IMR-90 (cell line): ENCODE measurements around the gene TFPI. TPM values are rescaled to one million over a fixed set of nuclear protein-coding genes. Genes with fewer than 3 reads are reported as not detected.

Experiments used
- ATAC-seq: fragments of 200-7000 bp; cut with Tn5 transposase; 2 replicates; pipeline ENCODE4 v1.9.1; 2020; ENCODE audit warnings: low read depth, mild to moderate bottlenecking, moderate library complexity
- BruUV-seq: library from RNA; stranded (reverse); fragments of 400-500 nt; replicated peaks from 2 replicates; lab custom pipeline; 2021; lab: Mats Ljungman, UMichigan
- CTCF ChIA-PET: fragments of 300-600 bp; formaldehyde crosslinking; extraction: SDS; loops from one replicate; lab custom pipeline; 2021; ENCODE audit warnings: antibody characterized with exemption; lab: Yijun Ruan, JAX
- POLR2A ChIA-PET: fragments of 300-600 bp; sonication (Branson Sonifier 250); formaldehyde crosslinking; loops from one replicate; lab custom pipeline; 2022; ENCODE audit warnings: antibody characterized with exemption; ENCODE audit not compliant: unreplicated experiment; lab: Charles Lee
- DNase-seq: peaks from one replicate; pipeline ENCODE4 v3.0.0; 2013
- H2AFZ ChIP-seq: replicated peaks from 2 replicates; pipeline ENCODE3; 2013; ENCODE audit warnings: low read length, mild to moderate bottlenecking; ENCODE audit not compliant: poor library complexity
- H2AK5ac ChIP-seq: 2 replicates; pipeline ENCODE4 v1.6.1; 2013; ENCODE audit warnings: low read depth, low read length, inconsistent platforms
- H2AK9ac ChIP-seq: replicated peaks from 2 replicates; pipeline ENCODE3; 2013; ENCODE audit warnings: mild to moderate bottlenecking, low read depth, low read length, moderate library complexity; ENCODE audit not compliant: poor library complexity
- H2BK120ac ChIP-seq: 2 replicates; pipeline ENCODE4 v1.6.1; 2013; ENCODE audit warnings: low read depth, low read length, inconsistent platforms
- H2BK15ac ChIP-seq: 3 replicates; pipeline ENCODE4 v1.6.1; 2013; ENCODE audit warnings: low read depth, low read length, inconsistent platforms
- H2BK20ac ChIP-seq: 2 replicates; pipeline ENCODE4 v1.6.1; 2013; ENCODE audit warnings: low read depth, mild to moderate bottlenecking, inconsistent platforms, low read length, moderate library complexity
- H2BK5ac ChIP-seq: 2 replicates; pipeline ENCODE4 v1.6.1; 2013; ENCODE audit warnings: mild to moderate bottlenecking, low read depth, low read length, inconsistent platforms; ENCODE audit not compliant: poor library complexity, severe bottlenecking
- H3K14ac ChIP-seq: replicated peaks from 2 replicates; pipeline ENCODE4 v1.6.1; 2013; ENCODE audit warnings: low read depth, low read length, inconsistent platforms
- H3K18ac ChIP-seq: 2 replicates; pipeline ENCODE4 v1.6.1; 2013; ENCODE audit warnings: low read depth, low read length, control low read depth
- H3K23ac ChIP-seq: 2 replicates; pipeline ENCODE4 v1.6.1; 2013; ENCODE audit warnings: low read depth, low read length, inconsistent platforms
- H3K27ac ChIP-seq: 2 replicates; pipeline ENCODE4 v1.5.1; 2013; ENCODE audit warnings: mild to moderate bottlenecking, control low read depth, low read length; ENCODE audit not compliant: insufficient read depth
- H3K27me3 ChIP-seq: 2 replicates; pipeline ENCODE4 v1.6.1; 2013; ENCODE audit warnings: low read length; ENCODE audit not compliant: control insufficient read depth, insufficient read depth
- H3K36me3 ChIP-seq: 2 replicates; pipeline ENCODE4 v1.6.1; 2013; ENCODE audit warnings: low read length, mixed read lengths; ENCODE audit not compliant: control insufficient read depth, insufficient read depth
- H3K4ac ChIP-seq: 2 replicates; pipeline ENCODE4 v1.6.1; 2013; ENCODE audit warnings: low read depth, low read length, inconsistent platforms
- H3K4me1 ChIP-seq: 2 replicates; pipeline ENCODE4 v1.6.1; 2013; ENCODE audit warnings: low read length, mixed read lengths; ENCODE audit not compliant: control insufficient read depth, insufficient read depth
- H3K4me2 ChIP-seq: 2 replicates; pipeline ENCODE4 v1.6.1; 2013; ENCODE audit warnings: low read depth, mild to moderate bottlenecking, control low read depth, low read length, moderate library complexity
- H3K4me3 ChIP-seq: 2 replicates; pipeline ENCODE4 v1.5.1; 2013; ENCODE audit warnings: low read depth, mild to moderate bottlenecking, control low read depth, low read length, moderate library complexity; ENCODE audit not compliant: insufficient read depth
- H3K56ac ChIP-seq: 2 replicates; pipeline ENCODE4 v1.6.1; 2013; ENCODE audit warnings: low read length, inconsistent platforms; ENCODE audit not compliant: insufficient read depth; ENCODE audit errors: extremely low read depth
- H3K79me1 ChIP-seq, 2 experiments: 2 replicates each; pipeline ENCODE4 v1.6.1; 2013; ENCODE audit warnings: low read length in 2 of 2, inconsistent platforms in 1 of 2, low read depth in 1 of 2
- H3K9ac ChIP-seq: 2 replicates; pipeline ENCODE4 v1.6.1; 2013; ENCODE audit warnings: low read depth, low read length, control low read depth
- H3K9me1 ChIP-seq: 2 replicates; pipeline ENCODE4 v1.6.1; 2013; ENCODE audit warnings: low read length, inconsistent platforms; ENCODE audit not compliant: insufficient read depth
- H3K9me3 ChIP-seq: 2 replicates; pipeline ENCODE4 v1.6.1; 2013; ENCODE audit warnings: low read length; ENCODE audit not compliant: control insufficient read depth, insufficient read depth
- H4K20me1 ChIP-seq: 2 replicates; pipeline ENCODE4 v1.6.1; 2013; ENCODE audit warnings: low read length, inconsistent platforms; ENCODE audit not compliant: insufficient read depth
- H4K5ac ChIP-seq: 2 replicates; pipeline ENCODE4 v1.6.1; 2013; ENCODE audit warnings: mild to moderate bottlenecking, low read depth, low read length, control low read depth
- H4K8ac ChIP-seq, 2 experiments: 2 replicates each; pipeline ENCODE4 v1.6.1; 2013; ENCODE audit warnings: low read depth in 2 of 2, low read length in 2 of 2, control low read depth in 1 of 2, inconsistent platforms in 1 of 2
- H4K91ac ChIP-seq: 2 replicates; pipeline ENCODE4 v1.6.1; 2013; ENCODE audit warnings: low read depth, low read length, inconsistent platforms; ENCODE audit not compliant: insufficient read depth
- BHLHE40 ChIP-seq: fragments of 150-350 bp; IDR thresholded peaks from 2 replicates; pipeline ENCODE4 v1.6.1; 2016; ENCODE audit warnings: mild to moderate bottlenecking, low read depth, low read length
- CEBPB ChIP-seq: IDR thresholded peaks from 2 replicates; pipeline ENCODE4 v1.6.1; 2012; ENCODE audit warnings: low read depth, low read length, improper control_type of control experiment
- CHD1 ChIP-seq: IDR thresholded peaks from 2 replicates; pipeline ENCODE4 v1.6.1; 2012; ENCODE audit warnings: low read depth, low read length, improper control_type of control experiment
- ELK1 ChIP-seq: fragments of 150-350 bp; IDR thresholded peaks from 2 replicates; pipeline ENCODE4 v1.6.1; 2016; ENCODE audit warnings: low read depth, mild to moderate bottlenecking, low read length, moderate library complexity, borderline replicate concordance
- FOS ChIP-seq: fragments of 150-350 bp; IDR thresholded peaks from 2 replicates; pipeline ENCODE4 v1.6.1; 2016; ENCODE audit warnings: low read depth, low read length
- MAFK ChIP-seq: IDR thresholded peaks from 2 replicates; pipeline ENCODE4 v1.6.1; 2012; ENCODE audit warnings: low read depth, low read length, improper control_type of control experiment
- MAZ ChIP-seq: IDR thresholded peaks from 2 replicates; pipeline ENCODE4 v1.6.1; 2012; ENCODE audit warnings: low read depth, mild to moderate bottlenecking, low read length, improper control_type of control experiment, moderate library complexity, borderline replicate concordance
- MXI1 ChIP-seq: IDR thresholded peaks from 2 replicates; pipeline ENCODE4 v1.6.1; 2012; ENCODE audit warnings: low read depth, mild to moderate bottlenecking, low read length, moderate library complexity, borderline replicate concordance
- NFE2L2 ChIP-seq: fragments of 150-350 bp; IDR thresholded peaks from 2 replicates; pipeline ENCODE4 v1.6.1; 2016; ENCODE audit warnings: low read depth, mild to moderate bottlenecking, low read length
- POLR2A ChIP-seq: IDR thresholded peaks from 2 replicates; pipeline ENCODE4 v1.6.1; 2012; ENCODE audit warnings: mild to moderate bottlenecking, low read depth, low read length
- RAD21 ChIP-seq: IDR thresholded peaks from 2 replicates; pipeline ENCODE4 v1.6.1; 2012; ENCODE audit warnings: low read length, improper control_type of control experiment
- RCOR1 ChIP-seq: IDR thresholded peaks from 2 replicates; pipeline ENCODE4 v1.6.1; 2012; ENCODE audit warnings: mild to moderate bottlenecking, low read length, improper control_type of control experiment; ENCODE audit not compliant: insufficient replicate concordance
- RFX5 ChIP-seq: IDR thresholded peaks from 2 replicates; pipeline ENCODE4 v1.8.0; 2012; ENCODE audit warnings: low read depth, mild to moderate bottlenecking, low read length, moderate library complexity
- SMC3 ChIP-seq: fragments of 150-350 bp; IDR thresholded peaks from 2 replicates; pipeline ENCODE4 v1.6.1; 2016; ENCODE audit warnings: low read depth, mild to moderate bottlenecking, antibody characterized with exemption, low read length, moderate library complexity
- USF2 ChIP-seq: fragments of 150-350 bp; IDR thresholded peaks from 2 replicates; pipeline ENCODE4 v1.6.1; 2017; ENCODE audit warnings: mild to moderate bottlenecking, antibody characterized with exemption, low read length, low read depth
- dilution Hi-C: fragments of 300-500 bp; cut with HindIII; formaldehyde crosslinking; loops from one replicate; pipeline ENCODE4 v1.14.3; 2018; ENCODE audit warnings: low sequenced_read_pairs; ENCODE audit not compliant: unreplicated experiment
- in situ Hi-C: fragments of 300-500 bp; cut with MboI; formaldehyde crosslinking; loops from 3 replicates; pipeline ENCODE4 v1.14.3; 2019; ENCODE audit warnings: low sequenced_read_pairs, inconsistent platforms, mixed read lengths
- intact Hi-C: fragments of 100-400 bp; cut with micrococcal nuclease; formaldehyde crosslinking; loops from 2 replicates; pipeline ENCODE4 v1.10.0; 2022
- polyA plus RNA-seq, 3 experiments: library from polyadenylated mRNA; depleted of rRNA; stranded (reverse); fragments of >200 nt; gene quantifications; 2 replicates each; pipeline ENCODE4 v1.2.3, GENCODE V29; 2012; ENCODE audit warnings: low replicate concordance in 1 of 3
- total RNA-seq: library from RNA; depleted of rRNA; stranded (reverse); fragments of >200 nt; gene quantifications from 2 replicates; pipeline ENCODE4 v1.2.3, GENCODE V29; 2012
- TF ChIP-seq, protein P1 (sequence below): conservative IDR thresholded peaks from 2 replicates; pipeline ENCODE4 v1.5.1; 2012; ENCODE audit warnings: mild to moderate bottlenecking, low read depth, low read length, improper control_type of control experiment

Gene TFPI
- total and polyA plus RNA-seq, 2 of the 4 experiments (the other 2 are of a cell fraction): 33.9 to 83.0 TPM

GRCh38 chr2:187468262-187468661, 86.0 kb downstream of the TFPI start:
- Histone ChIP-seq H2AFZ (no peak overlapping the region), H4K5ac (no peak overlapping the region), H3K4ac (no peak overlapping the region), H3K9ac (no peak overlapping the region), H3K23ac (no peak overlapping the region), H4K20me1 (no peaks in the 10 kb centered on the region), H3K79me1 (0 out of 4 replicates have a peak, but pooled peaks cover 0 to 6% of the 10 kb centered on the region in 2 experiments), H3K14ac (no peak overlapping the region), H2BK120ac (no peak overlapping the region), H3K27me3 (no peaks in the 10 kb centered on the region), H3K4me3 (no peak overlapping the region), H3K27ac (no peak overlapping the region), H3K56ac (no peak overlapping the region), H4K8ac (no peak overlapping the region), H3K9me1 (peaks cover 2% of the 10 kb centered on the region; the same call in 1 of the 2 replicates), H2BK20ac (no peak overlapping the region), H3K36me3 (peaks cover 16% of the 10 kb centered on the region), H3K4me1 (0 out of 2 replicates have a peak, but pooled peaks cover 1% of the 10 kb centered on the region), H4K91ac (no peak overlapping the region), H2AK5ac (no peak overlapping the region), H3K9me3 (no peaks in the 10 kb centered on the region), H3K18ac (no peak overlapping the region), H3K4me2 (no peak overlapping the region), H2BK15ac (no peak overlapping the region), H2BK5ac (no peak overlapping the region), H2AK9ac (no peak overlapping the region)
- intact Hi-C loops (no loop called here), dilution Hi-C loops (no loop called here), in situ Hi-C loops (loop anchor here (25.0 kb wide), 1 partner anchor 956 kb away; no protein-coding TSS in a partner anchor)
- BruUV-seq: no TSS peak
- ChIA-PET POLR2A (no interaction called here), CTCF (interaction anchor here (1.6 kb wide), 1 partner anchor 31 kb away, joined by 4 read pairs; no protein-coding TSS in a partner anchor)
- peak; percentile 31 for DNase-seq
- no peak for TF ChIP-seq RFX5
- TF ChIP-seq FOS: no peak
- no peak for TF ChIP-seq MAFK
- no peak for TF ChIP-seq RCOR1
- TF ChIP-seq RAD21: no peak
- TF ChIP-seq, protein P1, sequence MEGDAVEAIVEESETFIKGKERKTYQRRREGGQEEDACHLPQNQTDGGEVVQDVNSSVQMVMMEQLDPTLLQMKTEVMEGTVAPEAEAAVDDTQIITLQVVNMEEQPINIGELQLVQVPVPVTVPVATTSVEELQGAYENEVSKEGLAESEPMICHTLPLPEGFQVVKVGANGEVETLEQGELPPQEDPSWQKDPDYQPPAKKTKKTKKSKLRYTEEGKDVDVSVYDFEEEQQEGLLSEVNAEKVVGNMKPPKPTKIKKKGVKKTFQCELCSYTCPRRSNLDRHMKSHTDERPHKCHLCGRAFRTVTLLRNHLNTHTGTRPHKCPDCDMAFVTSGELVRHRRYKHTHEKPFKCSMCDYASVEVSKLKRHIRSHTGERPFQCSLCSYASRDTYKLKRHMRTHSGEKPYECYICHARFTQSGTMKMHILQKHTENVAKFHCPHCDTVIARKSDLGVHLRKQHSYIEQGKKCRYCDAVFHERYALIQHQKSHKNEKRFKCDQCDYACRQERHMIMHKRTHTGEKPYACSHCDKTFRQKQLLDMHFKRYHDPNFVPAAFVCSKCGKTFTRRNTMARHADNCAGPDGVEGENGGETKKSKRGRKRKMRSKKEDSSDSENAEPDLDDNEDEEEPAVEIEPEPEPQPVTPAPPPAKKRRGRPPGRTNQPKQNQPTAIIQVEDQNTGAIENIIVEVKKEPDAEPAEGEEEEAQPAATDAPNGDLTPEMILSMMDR: no peak
- no peak for TF ChIP-seq BHLHE40
- no peak for TF ChIP-seq CEBPB
- no peak for TF ChIP-seq ELK1
- TF ChIP-seq POLR2A: no peak
- TF ChIP-seq MAZ: no peak
- TF ChIP-seq SMC3: no peak
- TF ChIP-seq NFE2L2: no peak
- TF ChIP-seq CHD1: no peak
- TF ChIP-seq MXI1: no peak
- no peak for TF ChIP-seq USF2
- ATAC-seq: no peak
